Kidney capillary endothelial cell (primary cell): ENCODE measurements around the gene CCL3.
A peak's percentile ranks its signal among the peaks of the same experiment; 100 is the strongest.
"Not testable (repeated sequence)": the region's sequence is repeated elsewhere in the genome, so short reads cannot be mapped to it uniquely, and the experiment has no call there.

Experiments
- DNase-seq: peaks from one replicate; pipeline ENCODE4 v3.0.0-alpha.2; 2018; ENCODE audit warnings: low spot score

CCL3 gene

GRCh38 chr17:36086791-36087190, 3.2 kb downstream of the CCL3 start:
- no peak for DNase-seq

DNA sequence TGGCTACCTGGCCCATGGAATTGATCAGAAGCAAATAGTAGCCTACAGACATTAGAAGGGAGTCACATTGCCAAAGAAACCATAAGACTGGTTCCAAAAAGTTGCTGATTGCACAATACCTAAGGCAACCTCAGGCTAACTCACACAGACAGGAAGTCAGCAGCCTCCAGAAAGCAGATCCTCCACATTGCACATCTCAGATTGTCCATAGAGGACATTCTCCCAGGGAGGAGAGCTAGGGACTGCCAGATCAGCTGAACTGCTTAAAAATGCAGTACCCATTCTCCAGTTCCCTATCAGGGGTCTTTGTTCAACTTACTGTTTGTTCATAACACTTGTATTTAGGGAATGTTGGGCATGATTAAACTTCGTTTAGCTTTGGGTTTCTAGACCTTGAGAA, 4.2 kb downstream of the CCL3 start:
- no peak for DNase-seq

- DNase-seq: not testable (repeated sequence)
These were observed 6.3 kb downstream of the CCL3 start for GRCh38 chr17:36083691-36084090.

GRCh38 chr17:36082482-36083120, 7.3 kb downstream of the CCL3 start:
- DNase-seq: not testable (repeated sequence)

- not testable (repeated sequence) for DNase-seq
These were observed 8.1 kb downstream of the CCL3 start for GRCh38 chr17:36081681-36082471.

DNA sequence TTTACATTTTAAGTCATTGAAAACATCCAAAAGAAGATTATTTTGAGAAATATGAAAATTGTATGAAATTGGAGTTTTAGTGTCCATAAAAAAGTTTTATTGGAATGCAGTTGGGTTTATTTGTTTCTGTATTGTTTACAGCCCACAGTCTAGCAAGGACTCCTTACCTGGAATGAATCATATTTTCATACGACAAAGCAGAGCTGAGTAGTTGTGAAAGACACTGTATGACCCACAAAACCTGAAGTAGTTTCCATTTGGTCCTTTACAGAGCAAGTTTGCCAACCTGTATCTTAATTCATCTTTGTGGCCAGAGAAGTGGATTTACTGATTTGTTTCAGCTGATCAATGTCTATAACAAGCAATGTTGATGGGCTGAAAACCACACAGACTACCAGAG, 15.6 kb downstream of the CCL3 start:
- DNase-seq: no peak

DNA sequence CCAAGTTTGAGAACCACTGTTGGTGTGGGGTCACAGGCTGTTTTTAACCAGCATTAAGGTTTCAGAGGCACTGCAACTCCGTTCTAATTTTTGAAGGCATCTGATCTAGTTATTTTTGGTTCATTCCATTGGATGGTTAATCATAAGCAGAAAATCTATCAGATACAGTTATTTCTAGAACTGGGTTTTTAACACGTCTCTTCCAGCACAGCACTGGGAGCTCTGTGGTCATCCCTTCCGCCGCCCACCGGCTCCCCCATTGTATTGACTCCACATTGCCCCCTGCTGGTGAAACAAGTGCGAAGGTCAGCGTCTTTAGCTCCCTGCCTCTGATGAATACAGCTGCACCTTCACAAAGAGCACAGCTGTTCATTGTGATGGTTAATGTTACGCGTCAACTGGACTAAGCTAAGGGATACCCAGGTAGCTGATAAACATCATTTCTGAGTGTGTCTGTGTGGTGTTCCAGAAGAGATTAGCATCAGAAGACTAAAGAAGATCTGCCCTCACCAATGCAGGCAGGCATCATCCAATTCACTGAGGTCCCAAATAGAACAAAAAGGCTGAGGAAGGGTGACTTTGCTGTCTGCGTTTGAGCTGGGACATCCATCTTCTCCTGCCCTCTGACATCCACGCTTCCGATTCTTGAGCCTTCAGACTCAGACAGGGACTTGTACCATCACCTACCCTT, 17.4 kb downstream of the CCL3 start:
- DNase-seq: peak; percentile 36

GRCh38 chr17:36071751-36072150, 18.2 kb downstream of the CCL3 start:
- no peak for DNase-seq

- no peak for DNase-seq
These were observed 19.5 kb downstream of the CCL3 start for GRCh38 chr17:36070427-36070826.

DNA sequence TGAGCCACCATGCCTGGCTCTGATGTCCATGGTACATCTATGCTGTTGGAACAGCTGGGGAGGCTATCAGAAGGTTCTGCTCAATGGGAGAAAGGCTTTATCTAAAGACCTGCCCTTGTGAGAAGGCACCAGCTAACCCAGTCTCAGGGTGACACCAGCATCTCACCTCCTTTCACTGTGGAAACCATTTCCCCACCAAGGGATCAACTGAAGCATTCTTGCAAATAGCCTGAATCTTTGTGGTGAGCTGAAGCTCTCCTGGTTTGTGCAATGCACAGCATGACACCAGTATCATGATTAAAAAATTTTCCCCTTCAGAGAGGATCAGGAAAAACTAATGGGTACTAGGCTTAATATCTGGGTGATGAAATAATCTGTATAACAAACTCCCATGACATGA, 20.8 kb downstream of the CCL3 start:
- DNase-seq: no peak

DNA sequence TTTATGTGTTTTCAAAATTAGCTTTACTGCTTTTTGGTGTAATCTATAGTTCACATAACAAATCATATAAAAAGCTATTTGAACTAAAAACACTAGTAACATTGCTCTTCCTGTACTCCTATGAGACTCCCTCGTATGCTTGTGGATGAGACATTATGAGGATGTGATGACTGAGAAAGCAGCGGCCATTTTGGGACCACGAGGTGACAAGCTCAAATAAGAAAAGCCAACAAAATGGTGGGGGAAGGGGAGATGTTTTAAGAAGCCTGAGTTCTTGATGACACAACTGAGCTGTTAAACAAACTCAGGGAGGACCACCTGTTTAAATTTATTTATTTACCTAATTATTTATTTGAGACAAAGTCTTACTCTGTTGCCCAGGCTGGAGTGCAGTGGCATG, 21.4 kb downstream of the CCL3 start:
- DNase-seq: no peak

DNA sequence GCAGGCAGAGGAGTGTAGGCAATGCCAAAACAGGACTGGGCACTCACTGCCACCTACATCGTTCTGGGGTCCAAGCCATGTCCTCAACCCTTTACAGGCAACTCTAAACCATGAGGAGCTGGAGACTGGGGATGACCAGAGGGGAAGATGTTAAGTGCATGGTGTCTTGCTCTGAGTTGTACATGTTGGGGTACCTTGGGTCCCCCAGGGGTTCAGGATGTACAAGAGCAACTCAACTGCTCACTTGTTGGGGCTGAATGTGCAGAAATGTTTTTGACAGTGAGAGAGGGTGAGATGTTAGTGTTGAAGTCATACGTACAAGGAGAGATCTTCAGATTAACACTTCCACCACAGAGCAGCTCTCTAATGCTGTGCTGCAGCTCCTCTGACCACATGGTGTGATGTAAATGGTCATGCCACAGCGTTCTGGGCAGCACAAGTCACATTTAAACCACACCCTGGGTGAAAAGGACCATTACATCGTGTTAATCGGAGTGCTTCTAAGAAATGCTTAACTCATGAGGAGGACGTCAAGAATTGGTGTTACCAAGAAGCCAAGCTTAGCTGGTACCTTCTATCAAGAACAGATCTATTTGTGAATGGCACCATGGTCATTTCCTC, 23.5 kb downstream of the CCL3 start:
- no peak for DNase-seq

- no peak for DNase-seq
These were observed 26.0 kb downstream of the CCL3 start, which contains the start of gene CCL18 for GRCh38 chr17:36063786-36064541. TSS of gene CCL18 (plus strand) at chr17:36064272. CDS start at chr17:36064343, 71 bp downstream.

GRCh38 chr17:36060816-36061215, 29.1 kb downstream of the CCL3 start:
- no peak for DNase-seq

DNA sequence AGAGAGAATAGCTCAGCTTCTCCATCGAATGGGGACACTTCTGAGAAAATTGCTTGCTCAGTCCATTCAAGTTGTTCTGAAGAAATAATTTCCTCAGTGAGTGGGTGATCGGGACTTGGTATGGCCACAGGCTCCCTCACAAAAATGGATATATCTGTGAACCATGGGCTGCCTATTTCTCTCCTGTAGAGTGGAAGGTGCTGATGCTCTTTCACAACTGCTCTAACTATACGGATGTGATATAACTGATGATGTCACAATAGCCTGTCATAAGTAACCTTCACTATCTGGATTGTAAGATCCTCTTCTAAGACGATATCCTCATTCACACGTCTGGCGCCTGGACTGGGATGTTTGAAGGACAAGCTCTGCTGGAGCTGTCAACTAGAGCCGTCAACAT, 30.5 kb downstream of the CCL3 start:
- no peak for DNase-seq

GRCh38 chr17:36057911-36058310, 32.0 kb downstream of the CCL3 start:
- no peak for DNase-seq

DNA sequence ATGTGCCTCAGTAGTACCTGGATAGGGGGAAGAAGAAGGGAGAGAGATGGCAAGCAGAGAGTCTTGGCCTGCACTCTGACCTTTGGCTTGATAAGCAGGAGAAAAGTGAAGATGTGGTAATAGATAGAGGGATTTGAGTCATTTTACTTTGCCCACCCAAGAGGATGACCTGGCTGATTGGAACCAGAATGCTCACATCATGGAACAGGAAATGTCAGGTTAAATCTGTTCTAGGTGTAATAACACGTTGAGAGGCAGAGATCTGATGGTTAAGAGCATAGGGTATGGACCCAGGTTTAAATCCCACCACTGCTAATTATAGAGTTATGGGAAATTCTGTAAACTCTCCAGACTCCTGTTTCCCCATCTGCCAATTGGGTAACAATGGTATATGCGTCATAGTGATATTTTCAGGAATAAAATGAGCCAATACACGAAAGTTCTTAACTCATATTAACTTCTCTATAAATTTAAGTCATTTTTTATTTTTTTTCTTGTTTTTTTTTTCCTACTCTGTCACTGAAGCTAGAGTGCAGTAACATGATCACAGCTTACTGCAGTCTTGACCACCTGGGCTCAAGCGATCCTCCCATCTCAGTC, 33.9 kb downstream of the CCL3 start:
- DNase-seq: no peak

DNA sequence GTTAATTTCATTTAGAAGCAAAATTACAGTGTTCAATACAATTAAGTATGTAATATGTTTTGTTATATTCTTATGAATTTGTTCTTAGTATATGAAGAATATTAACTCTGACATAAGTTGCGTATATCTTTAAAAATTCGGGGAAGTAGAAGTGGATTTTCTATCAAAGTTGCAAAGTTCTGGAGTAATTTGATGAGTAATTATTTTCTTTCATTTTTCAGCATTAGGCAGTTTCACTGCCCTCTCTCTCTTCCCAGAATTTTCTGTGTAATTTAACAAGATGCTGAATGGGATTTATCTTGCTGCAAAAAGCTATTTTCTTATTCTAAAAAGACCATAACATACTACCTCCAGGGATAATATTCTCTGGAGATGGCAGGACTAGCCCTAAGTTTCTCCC, 34.8 kb downstream of the CCL3 start:
- DNase-seq: no peak

DNA sequence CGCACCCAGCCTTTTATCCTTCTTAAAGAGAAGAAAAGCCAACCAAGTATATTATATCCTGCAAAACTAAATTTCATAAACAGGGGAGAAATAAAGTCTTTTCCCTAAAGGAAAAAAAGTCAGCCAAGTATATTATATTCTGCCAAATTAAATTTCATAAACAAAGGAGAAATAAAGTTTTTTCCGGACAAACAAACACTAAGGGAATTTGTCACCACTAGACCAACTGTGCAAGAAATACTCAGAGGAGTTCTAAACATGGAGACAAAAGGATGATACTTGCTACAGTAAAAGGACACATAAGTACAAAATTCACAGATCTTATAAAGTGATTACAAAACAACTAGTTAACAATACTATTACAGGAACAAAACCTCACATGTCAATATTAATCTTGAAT, 40.3 kb downstream of the CCL3 start:
- DNase-seq: no peak

DNA sequence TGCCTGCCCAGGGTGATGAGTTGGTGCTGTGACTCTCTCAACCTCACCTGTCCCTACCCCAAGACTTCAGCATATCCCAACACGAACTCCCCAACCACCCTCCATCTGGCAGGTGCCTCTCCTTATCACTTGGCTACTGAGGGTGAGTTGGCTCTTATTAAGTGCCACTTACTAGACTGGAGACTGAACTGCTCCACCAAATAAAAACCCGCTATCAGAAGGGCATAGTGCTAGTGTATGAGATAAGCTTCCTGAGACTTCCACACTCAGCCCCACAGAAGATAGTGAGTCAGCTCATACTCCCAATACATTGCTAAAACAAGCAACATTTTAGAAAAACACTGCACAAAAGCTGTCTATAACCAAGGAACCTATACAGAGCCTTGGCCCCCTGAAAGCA, 41.9 kb downstream of the CCL3 start:
- DNase-seq: no peak
